Measurements from ENCODE around the gene FAU.

The FAU gene

GRCh38 chr11:65141896-65142494 lies 20.1 kb upstream of the FAU start:
- intact Hi-C loops (cut with DNase I): no loop called here
- DNase-seq: no peak

GRCh38 chr11:65136515-65137096 lies 14.7 kb upstream of the FAU start:
- intact Hi-C loops (cut with DNase I): no loop called here
- no peak for DNase-seq

- DNase-seq: no peak
- intact Hi-C loops (cut with DNase I): no loop called here
Measured at GRCh38 chr11:65135633-65136145, 13.8 kb upstream of the FAU start.

GRCh38 chr11:65134952-65135632 lies 13.2 kb upstream of the FAU start:
- peak; percentile 69 to 95 (median 86) for DNase-seq
- intact Hi-C loops (cut with DNase I): no loop called here

GRCh38 chr11:65134240-65134951 lies 12.5 kb upstream of the FAU start, which contains the start of gene SYVN1:
Gene SYVN1, minus strand, starts transcription at chr11:65134519. Its CDS starts 918 bp downstream, at chr11:65133601.
- intact Hi-C loops (cut with DNase I): no loop called here
- peak; percentile 85 to 97 (median 94) for DNase-seq

GRCh38 chr11:65133724-65134123 lies 11.8 kb upstream of the FAU start:
- intact Hi-C loops (cut with DNase I): no loop called here
- DNase-seq: no peak

- DNase-seq: peak in 4 of 42 donors; percentile 33 to 45 (median 35)
- intact Hi-C loops (cut with DNase I): no loop called here
Measured at GRCh38 chr11:65132988-65133700, 11.2 kb upstream of the FAU start.

GRCh38 chr11:65132238-65132987 lies 10.5 kb upstream of the FAU start:
- DNase-seq: no peak
- intact Hi-C loops (cut with DNase I): no loop called here

- intact Hi-C loops (cut with DNase I): no loop called here
- no peak for DNase-seq
Measured at GRCh38 chr11:65131895-65132237, 9.9 kb upstream of the FAU start.

- no peak for DNase-seq
- intact Hi-C loops (cut with DNase I): no loop called here
Measured at GRCh38 chr11:65131417-65131776, 9.5 kb upstream of the FAU start.

GRCh38 chr11:65130631-65131416 lies 8.9 kb upstream of the FAU start:
- intact Hi-C loops (cut with DNase I): no loop called here
- no peak for DNase-seq

- intact Hi-C loops (cut with DNase I): loop anchor here (10.0 kb wide), 1 partner anchor 325 kb away; the partner anchor contains the start of gene MAP4K2
- DNase-seq: no peak
Measured at GRCh38 chr11:65129649-65130441, 7.9 kb upstream of the FAU start.

GRCh38 chr11:65128182-65129145 lies 6.5 kb upstream of the FAU start:
- no peak for DNase-seq
- intact Hi-C loops (cut with DNase I): loop anchor here (10.0 kb wide), 1 partner anchor 324 kb away; the partner anchor contains the start of gene MAP4K2

- intact Hi-C loops (cut with DNase I): loop anchor here (10.0 kb wide), 1 partner anchor 323 kb away; the partner anchor contains the start of gene MAP4K2
- no peak for DNase-seq
Measured at GRCh38 chr11:65127473-65128181, 5.7 kb upstream of the FAU start.
